SKM-1 (cell line): ENCODE measurements around the gene CT45A7.
"Not testable (repeated sequence)": the region's sequence is repeated elsewhere in the genome, so short reads cannot be mapped to it uniquely, and the experiment has no call there.

Source experiments
- DNase-seq: peaks from one replicate; lab custom pipeline; 2025; ENCODE audit not compliant: unreplicated experiment; lab: John Stamatoyannopoulos, UW

The CT45A7 gene

DNA sequence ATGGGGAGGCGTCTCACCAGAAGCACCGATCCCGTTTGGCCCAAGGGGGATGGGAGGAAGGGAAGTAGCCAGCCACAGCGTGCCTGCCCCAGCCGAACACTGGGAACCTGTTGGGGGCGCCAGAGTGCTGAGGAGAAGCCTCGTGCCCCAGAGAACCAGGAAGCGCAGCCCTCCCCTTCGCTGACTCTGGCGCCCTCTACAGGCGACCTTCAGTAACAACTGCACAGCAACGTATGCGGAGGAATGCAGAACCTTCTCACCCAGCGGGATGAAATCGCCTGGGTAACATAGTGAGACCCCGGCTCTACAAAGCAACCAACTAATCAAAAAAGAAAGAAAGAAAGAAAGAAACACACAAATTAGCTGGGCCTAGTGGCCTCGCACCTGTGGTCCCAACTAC lies at the start of gene CT45A7:
TSS of gene CT45A7 (minus strand) at position 101 of the 400 bp plus-strand sequence. CDS start 3,747 bp downstream, outside the sequence.
- not testable (repeated sequence) for DNase-seq

DNA sequence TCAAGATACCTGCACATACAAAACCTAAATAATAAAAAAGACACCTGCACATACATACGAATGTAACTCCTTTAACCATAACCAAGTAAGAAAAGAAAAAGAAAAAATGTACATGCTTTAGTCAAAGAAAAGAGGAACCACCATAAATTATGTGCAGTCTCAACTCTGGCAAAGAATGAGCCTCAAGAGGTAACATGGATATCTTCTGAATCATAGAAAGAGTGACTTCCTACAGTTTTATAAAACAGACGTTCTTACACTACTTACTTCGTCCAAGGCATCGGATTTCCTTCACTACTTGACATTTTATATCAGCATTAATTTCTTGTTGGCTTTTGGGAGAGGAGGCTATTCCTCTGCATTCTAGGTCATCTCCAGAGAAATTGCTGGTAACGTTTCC lies 45.7 kb upstream of the CT45A7 start:
- DNase-seq = not testable (repeated sequence)

DNA sequence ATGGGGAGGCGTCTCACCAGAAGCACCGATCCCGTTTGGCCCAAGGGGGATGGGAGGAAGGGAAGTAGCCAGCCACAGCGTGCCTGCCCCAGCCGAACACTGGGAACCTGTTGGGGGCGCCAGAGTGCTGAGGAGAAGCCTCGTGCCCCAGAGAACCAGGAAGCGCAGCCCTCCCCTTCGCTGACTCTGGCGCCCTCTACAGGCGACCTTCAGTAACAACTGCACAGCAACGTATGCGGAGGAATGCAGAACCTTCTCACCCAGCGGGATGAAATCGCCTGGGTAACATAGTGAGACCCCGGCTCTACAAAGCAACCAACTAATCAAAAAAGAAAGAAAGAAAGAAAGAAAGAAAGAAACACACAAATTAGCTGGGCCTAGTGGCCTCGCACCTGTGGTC lies 34.6 kb upstream of the CT45A7 start, which contains the start of gene CT45A9:
TSS of gene CT45A9 (minus strand) at position 101 of the 400 bp plus-strand sequence. CDS start 3,751 bp downstream, outside the sequence.
- DNase-seq = not testable (repeated sequence)

DNA sequence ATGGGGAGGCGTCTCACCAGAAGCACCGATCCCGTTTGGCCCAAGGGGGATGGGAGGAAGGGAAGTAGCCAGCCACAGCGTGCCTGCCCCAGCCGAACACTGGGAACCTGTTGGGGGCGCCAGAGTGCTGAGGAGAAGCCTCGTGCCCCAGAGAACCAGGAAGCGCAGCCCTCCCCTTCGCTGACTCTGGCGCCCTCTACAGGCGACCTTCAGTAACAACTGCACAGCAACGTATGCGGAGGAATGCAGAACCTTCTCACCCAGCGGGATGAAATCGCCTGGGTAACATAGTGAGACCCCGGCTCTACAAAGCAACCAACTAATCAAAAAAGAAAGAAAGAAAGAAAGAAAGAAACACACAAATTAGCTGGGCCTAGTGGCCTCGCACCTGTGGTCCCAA lies 17.4 kb upstream of the CT45A7 start, which contains the start of gene CT45A8:
TSS of gene CT45A8 (minus strand) at position 101 of the 400 bp plus-strand sequence. CDS start 3,755 bp downstream, outside the sequence.
- DNase-seq = not testable (repeated sequence)

DNA sequence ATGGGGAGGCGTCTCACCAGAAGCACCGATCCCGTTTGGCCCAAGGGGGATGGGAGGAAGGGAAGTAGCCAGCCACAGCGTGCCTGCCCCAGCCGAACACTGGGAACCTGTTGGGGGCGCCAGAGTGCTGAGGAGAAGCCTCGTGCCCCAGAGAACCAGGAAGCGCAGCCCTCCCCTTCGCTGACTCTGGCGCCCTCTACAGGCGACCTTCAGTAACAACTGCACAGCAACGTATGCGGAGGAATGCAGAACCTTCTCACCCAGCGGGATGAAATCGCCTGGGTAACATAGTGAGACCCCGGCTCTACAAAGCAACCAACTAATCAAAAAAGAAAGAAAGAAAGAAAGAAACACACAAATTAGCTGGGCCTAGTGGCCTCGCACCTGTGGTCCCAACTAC lies 17.2 kb downstream of the CT45A7 start, which contains the start of gene CT45A2:
TSS of gene CT45A2 (minus strand) at position 101 of the 400 bp plus-strand sequence. CDS start 3,747 bp downstream, outside the sequence.
- DNase-seq = not testable (repeated sequence)

DNA sequence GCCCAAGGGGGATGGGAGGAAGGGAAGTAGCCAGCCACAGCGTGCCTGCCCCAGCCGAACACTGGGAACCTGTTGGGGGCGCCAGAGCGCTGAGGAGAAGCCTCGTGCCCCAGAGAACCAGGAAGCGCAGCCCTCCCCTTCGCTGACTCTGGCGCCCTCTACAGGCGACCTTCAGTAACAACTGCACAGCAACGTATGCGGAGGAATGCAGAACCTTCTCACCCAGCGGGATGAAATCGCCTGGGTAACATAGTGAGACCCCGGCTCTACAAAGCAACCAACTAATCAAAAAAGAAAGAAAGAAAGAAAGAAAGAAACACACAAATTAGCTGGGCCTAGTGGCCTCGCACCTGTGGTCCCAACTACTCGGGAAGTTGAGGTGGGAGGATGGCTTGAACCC lies 34.4 kb downstream of the CT45A7 start, which contains the start of gene CT45A6:
TSS of gene CT45A6 (minus strand) at position 101 of the 400 bp plus-strand sequence. CDS start 3,794 bp downstream, outside the sequence.
- not testable (repeated sequence) for DNase-seq

DNA sequence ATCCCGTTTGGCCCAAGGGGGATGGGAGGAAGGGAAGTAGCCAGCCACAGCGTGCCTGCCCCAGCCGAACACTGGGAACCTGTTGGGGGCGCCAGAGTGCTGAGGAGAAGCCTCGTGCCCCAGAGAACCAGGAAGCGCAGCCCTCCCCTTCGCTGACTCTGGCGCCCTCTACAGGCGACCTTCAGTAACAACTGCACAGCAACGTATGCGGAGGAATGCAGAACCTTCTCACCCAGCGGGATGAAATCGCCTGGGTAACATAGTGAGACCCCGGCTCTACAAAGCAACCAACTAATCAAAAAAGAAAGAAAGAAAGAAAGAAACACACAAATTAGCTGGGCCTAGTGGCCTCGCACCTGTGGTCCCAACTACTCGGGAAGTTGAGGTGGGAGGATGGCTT lies 51.7 kb downstream of the CT45A7 start, which contains the start of gene CT45A5:
TSS of gene CT45A5 (minus strand) at position 101 of the 400 bp plus-strand sequence. CDS start 3,774 bp downstream, outside the sequence.
- not testable (repeated sequence) for DNase-seq
